GM06990 (cell line): Measurements from ENCODE around the gene DHCR7.
A peak's percentile ranks its signal among the peaks of the same experiment; 100 is the strongest.

Experiments used
- DNase-seq: peaks from one replicate; pipeline ENCODE4 v3.0.0-alpha.2; 2011; ENCODE audit not compliant: insufficient read length; ENCODE audit errors: extremely low read depth
- H3K27me3 ChIP-seq: replicated peaks from 2 replicates; pipeline ENCODE4 v1.6.0; 2011; ENCODE audit warnings: low read length; ENCODE audit not compliant: control insufficient read depth, insufficient read depth
- H3K36me3 ChIP-seq: 2 replicates; pipeline ENCODE4 v1.5.1; 2011; ENCODE audit warnings: low read length; ENCODE audit not compliant: control insufficient read depth, insufficient read depth
- H3K4me3 ChIP-seq: replicated peaks from 2 replicates; pipeline ENCODE4 v1.5.1; 2011; ENCODE audit warnings: low read depth, mild to moderate bottlenecking, control low read depth, low read length
- TF ChIP-seq, protein P1 (sequence below): IDR thresholded peaks from 2 replicates; pipeline ENCODE4 v1.5.1; 2011; ENCODE audit warnings: low read length, control low read depth, mild to moderate bottlenecking, inconsistent platforms; ENCODE audit not compliant: insufficient read depth, poor library complexity, severe bottlenecking

DHCR7 gene

DNA sequence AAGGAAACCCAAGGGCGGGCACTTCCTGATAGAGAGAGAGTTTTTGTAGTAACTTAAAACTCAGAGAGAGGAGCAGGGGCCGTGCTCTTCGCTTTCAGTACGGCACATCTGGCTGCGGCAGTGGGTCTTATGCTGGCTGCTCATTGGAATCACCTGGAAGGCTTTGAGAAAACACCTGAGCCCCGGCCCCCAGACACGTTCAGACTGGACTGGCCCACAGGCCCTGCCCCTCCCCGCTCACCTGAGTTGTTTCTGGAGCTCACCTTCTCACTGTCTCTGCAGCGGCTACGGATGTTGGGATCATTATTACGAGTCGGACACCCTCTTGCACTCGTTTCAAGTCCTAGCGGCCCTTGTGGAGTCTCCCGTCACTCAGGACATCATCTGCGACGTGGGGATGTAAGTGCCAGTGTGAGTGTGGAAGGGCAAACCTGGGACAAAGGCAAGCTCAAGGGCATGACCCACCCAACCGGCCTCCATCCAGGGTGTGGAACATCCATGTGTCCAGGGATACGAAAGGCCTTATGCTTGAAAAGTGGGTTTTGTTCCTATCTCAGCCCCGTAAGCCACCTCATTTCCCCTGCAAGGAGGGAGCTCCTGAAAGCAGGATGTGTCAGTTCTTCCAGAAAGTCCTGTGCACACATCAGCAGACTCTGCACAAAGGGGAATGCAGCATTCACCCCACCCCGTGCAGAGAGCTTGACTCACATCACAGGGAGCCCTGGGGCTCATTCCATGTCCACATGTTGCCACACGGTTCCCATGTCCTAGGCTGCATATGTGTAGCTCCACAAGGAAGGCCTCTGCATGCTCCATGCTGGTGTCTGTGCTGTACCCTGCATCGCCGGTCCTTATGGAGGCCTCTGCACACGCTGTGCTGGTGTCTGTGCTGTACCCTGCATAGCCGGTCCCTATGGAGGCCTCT, 10.2 kb upstream of the DHCR7 start:
- Histone ChIP-seq H3K36me3 (peaks cover 28% of the 10 kb centered on the region), H3K27me3 (no peaks in the 10 kb centered on the region), H3K4me3 (no peak overlapping the region)
- DNase-seq = no peak
- TF ChIP-seq, protein P1, sequence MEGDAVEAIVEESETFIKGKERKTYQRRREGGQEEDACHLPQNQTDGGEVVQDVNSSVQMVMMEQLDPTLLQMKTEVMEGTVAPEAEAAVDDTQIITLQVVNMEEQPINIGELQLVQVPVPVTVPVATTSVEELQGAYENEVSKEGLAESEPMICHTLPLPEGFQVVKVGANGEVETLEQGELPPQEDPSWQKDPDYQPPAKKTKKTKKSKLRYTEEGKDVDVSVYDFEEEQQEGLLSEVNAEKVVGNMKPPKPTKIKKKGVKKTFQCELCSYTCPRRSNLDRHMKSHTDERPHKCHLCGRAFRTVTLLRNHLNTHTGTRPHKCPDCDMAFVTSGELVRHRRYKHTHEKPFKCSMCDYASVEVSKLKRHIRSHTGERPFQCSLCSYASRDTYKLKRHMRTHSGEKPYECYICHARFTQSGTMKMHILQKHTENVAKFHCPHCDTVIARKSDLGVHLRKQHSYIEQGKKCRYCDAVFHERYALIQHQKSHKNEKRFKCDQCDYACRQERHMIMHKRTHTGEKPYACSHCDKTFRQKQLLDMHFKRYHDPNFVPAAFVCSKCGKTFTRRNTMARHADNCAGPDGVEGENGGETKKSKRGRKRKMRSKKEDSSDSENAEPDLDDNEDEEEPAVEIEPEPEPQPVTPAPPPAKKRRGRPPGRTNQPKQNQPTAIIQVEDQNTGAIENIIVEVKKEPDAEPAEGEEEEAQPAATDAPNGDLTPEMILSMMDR = no peak

DNA sequence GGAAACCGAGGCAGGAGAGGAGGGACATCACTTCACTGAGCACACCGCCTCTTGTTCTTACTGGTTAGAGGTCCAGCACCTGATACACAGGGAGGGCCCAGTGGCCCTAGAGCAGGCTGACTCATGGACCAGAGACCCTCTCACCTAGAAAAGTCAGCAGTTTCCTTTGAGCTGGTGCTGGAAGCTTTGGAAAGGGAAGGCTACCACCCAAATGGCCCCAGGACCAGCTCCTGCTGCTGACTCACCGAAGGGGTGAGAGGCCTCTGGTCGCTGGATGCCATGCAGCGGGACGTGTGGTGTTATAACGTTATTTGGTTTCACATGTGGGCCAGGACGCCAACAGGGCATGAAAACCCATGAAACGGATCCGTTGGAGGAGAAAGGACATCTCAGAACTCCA, 8.6 kb upstream of the DHCR7 start:
- Histone ChIP-seq H3K36me3 (peaks cover 21% of the 10 kb centered on the region), H3K4me3 (no peak overlapping the region)

DNA sequence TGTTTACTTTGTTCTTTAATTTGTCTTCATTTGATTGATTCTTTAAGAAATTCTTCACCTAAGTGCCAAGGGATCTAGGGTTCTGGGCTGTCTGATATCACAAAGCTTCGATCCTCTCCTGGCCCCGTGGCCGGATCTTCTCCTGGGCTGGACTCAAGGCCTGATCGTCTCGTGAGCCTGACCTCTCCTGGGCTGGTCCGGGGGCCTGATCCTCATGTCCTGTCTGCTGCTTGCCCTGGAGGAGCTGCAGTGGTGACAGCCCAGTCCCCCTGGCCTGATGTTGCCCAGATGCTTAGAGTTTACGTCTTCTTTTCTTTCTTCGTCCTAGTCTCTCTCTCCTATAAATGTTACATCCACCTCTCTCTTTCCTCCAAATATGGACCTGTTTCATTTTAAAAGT, 8.1 kb upstream of the DHCR7 start:
- Histone ChIP-seq H3K4me3 (no peak overlapping the region), H3K27me3 (no peaks in the 10 kb centered on the region), H3K36me3 (peaks cover 18% of the 10 kb centered on the region)
- DNase-seq = no peak
- TF ChIP-seq, protein P1 = no peak

More for the DNA sequence above, 8.6 kb upstream of the DHCR7 start:
- no peak for DNase-seq
- TF ChIP-seq, protein P1 = no peak
- H3K27me3 ChIP-seq = no peaks in the 10 kb centered on the region

DNA sequence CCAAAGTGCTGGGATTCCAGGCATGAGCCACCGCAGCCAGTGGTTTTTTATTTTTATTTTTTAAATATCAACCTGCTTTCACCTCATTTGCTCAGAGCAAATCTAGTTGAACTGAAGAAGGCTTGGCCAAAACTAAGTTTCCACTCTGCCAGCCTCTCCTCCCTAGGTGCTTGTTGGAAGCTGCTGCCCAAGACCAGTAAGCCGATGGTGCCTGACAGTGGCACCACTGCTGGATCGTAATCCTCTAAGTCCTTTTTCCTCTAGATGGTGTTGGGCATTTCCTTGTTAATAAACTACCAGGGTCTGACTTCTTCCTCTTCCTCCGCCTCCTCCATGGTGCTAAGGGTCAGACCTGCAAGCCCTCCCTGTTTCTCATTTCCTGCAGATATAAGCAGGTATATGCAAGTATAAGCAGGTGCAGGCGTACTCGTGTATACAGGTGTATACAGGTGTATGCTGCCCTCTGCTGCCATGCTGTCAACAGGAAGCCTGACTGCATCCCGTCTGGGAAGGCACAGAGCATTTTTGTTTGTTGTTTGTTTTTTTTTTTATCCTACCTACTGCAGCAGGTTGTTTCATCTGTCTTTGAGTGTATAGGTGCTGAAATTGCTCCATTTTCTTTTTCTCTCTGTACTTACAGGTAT, 6.4 kb upstream of the DHCR7 start:
- Histone ChIP-seq H3K27me3 (no peaks in the 10 kb centered on the region), H3K4me3 (peak overlapping the region; percentile 97), H3K36me3 (peaks cover 13% of the 10 kb centered on the region)
- TF ChIP-seq, protein P1 = no peak
- DNase-seq = no peak

DNA sequence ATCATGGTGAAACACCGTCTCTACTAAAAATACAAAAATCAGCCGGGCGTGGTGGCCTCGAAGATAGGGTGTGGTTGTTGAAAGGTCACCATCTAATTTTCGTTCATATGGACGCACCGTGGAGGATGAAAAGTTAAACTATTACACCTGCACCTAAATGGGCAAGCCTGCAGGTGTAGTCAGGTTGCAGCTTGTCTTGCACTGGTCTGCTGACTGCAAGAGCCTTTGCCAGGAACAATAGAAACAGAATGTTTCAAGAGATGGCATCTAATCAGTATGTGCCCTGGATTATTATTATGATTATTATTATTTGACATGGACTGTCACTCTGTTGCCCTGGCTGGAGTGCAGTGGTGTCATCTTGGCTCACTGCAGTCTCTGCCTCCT, 5.7 kb upstream of the DHCR7 start:
- Histone ChIP-seq H3K4me3 (peak overlapping the region; percentile 97), H3K36me3 (peaks cover 13% of the 10 kb centered on the region), H3K27me3 (no peaks in the 10 kb centered on the region)
- TF ChIP-seq, protein P1 = no peak
- no peak for DNase-seq
